Activated T-cell treated with anti-CD3 and anti-CD28 coated beads, Interleukin-2, amount 50 U/mL, for 72 hours (primary cell): ENCODE data around the gene CTSD. TPM values are rescaled to one million over a fixed set of nuclear protein-coding genes. Genes with fewer than 3 reads are reported as not detected.

Experiments
- ATAC-seq, 2 donors: fragments of 150-1000 bp; cut with Tn5 transposase; replicated peaks in 1 of 2; 2 replicates each; pipeline ENCODE4 v1.10.0; 2021; ENCODE audit warnings: moderate library complexity in 2 of 2, mild to moderate bottlenecking in 1 of 2
- DNase-seq, 2 donors: peaks; one replicate each; pipeline ENCODE4 v3.0.0; 2021 to 2022; ENCODE audit warnings: mixed read lengths in 1 of 2
- H3K27ac Mint-ChIP-seq: one replicate; pipeline ENCODE4 v1.8.0; 2022; ENCODE audit warnings: mild to moderate bottlenecking, moderate library complexity, mixed read lengths
- H3K27me3 Mint-ChIP-seq: one replicate; pipeline ENCODE4 v1.8.0; 2022; ENCODE audit warnings: low read depth, mixed read lengths
- H3K36me3 Mint-ChIP-seq, 2 donors: one replicate each; pipeline ENCODE4 v1.8.0; 2022; ENCODE audit warnings: mixed read lengths in 2 of 2, mild to moderate bottlenecking in 1 of 2; ENCODE audit not compliant: insufficient read depth in 2 of 2
- H3K4me1 Mint-ChIP-seq: one replicate; pipeline ENCODE4 v1.8.0; 2022; ENCODE audit warnings: low read depth, mixed read lengths
- H3K4me3 Mint-ChIP-seq, 2 donors: one replicate each; pipeline ENCODE4 v1.8.0; 2022; ENCODE audit warnings: mild to moderate bottlenecking in 2 of 2, mixed read lengths in 2 of 2, moderate library complexity in 2 of 2
- H3K9me3 Mint-ChIP-seq, 2 donors: one replicate each; pipeline ENCODE4 v1.8.0; 2022; ENCODE audit warnings: mixed read lengths in 2 of 2
- total RNA-seq, 2 donors: library from RNA; stranded (reverse); gene quantifications; one replicate each; pipeline ENCODE4 v1.2.3, GENCODE V29; 2022

The CTSD gene
- total RNA-seq, 2 donors from 2014 or later = 56.2 to 66.9 TPM

DNA sequence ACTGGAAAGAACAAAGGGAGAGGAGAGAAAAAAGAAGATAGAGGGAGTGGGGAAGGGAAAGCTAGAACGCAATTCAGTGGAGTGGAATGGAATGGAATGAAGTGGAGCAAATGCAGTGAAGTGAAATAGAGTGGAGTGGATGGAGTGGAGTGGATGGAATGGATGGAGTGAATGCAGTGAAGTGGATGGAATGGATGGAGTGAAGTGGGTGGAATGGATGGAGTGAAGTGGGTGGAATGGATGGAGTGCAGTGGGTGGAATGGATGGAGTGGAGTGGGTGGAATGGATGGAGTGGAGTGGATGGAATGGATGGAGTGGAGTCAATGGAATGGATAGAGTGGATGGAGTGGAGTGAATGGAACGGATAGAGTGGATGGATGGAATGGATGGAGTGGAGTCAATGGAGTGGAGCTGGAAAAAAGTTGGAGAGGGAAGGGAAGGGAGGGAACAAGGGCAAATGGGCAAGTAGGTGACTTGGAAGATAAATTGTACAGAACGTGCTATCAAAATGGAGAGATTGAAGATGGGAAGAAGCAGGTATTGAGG, 27.2 kb downstream of the CTSD start:
- H3K9me3 Mint-ChIP-seq = peaks cover 13 to 19% of the 10 kb centered on the region in 2 donors
- peaks cover 8% of the 10 kb centered on the region for H3K27me3 Mint-ChIP-seq
- H3K36me3 Mint-ChIP-seq = peaks cover 14 to 20% of the 10 kb centered on the region in 2 donors
- ATAC-seq = no peak
- no peak overlapping the region for H3K4me3 Mint-ChIP-seq
- no peak for DNase-seq
- H3K4me1 Mint-ChIP-seq = peaks cover 11% of the 10 kb centered on the region
- no peak overlapping the region for H3K27ac Mint-ChIP-seq

DNA sequence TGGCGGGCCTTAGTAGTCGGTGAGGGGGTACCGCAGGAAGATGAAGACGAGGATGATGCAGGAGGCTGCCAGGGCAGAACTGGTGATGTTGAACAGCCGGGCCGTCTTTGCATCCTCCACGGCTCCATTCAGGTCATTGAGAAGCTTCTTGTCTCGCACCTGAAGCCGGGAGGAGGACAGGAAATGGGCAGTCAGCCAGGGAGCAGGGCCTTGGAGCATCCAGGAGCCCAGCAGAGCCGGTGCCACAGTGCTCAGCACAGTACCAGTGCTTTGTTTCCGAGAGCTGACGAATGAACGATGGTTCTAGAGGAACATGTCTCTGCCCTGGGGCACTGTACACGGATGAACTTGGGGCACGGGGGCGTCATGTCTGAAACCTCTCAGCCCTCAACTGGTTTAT, 28.5 kb downstream of the CTSD start:
- ATAC-seq = no peak
- Mint-ChIP-seq H3K27me3 (peaks cover 12% of the 10 kb centered on the region), H3K4me3 (no peak overlapping the region), H3K27ac (no peak overlapping the region), H3K4me1 (peaks cover 13% of the 10 kb centered on the region), H3K36me3 (peaks cover 17 to 20% of the 10 kb centered on the region in 2 donors), H3K9me3 (peaks cover 19 to 26% of the 10 kb centered on the region in 2 donors)
- no peak for DNase-seq

DNA sequence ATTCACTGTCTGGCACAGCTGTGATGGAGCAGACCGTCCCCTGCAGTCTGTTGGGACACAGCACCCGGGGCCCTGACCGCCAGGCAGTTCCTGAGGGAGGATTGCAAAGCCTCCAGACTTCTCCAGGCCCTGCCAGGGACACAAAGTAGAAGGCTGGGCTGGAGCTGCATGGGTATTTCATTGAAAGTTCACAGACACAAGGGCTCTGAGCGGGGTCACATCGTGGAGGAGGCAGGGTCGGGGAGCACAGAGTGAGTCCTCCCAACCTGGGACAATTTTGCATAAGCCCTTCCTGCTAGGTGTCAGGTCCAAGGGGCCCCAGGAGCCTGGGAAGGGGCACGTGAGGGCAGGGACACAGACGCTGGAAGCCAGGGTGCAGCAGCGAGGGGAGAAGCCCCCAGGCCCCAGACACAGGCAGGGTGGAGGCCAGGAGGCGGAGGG, 29.1 kb downstream of the CTSD start:
- Mint-ChIP-seq H3K4me1 (peaks cover 19% of the 10 kb centered on the region), H3K36me3 (peaks cover 17 to 20% of the 10 kb centered on the region in 2 donors), H3K4me3 (no peak overlapping the region), H3K9me3 (peaks cover 19 to 26% of the 10 kb centered on the region in 2 donors), H3K27me3 (peaks cover 12% of the 10 kb centered on the region), H3K27ac (no peak overlapping the region)
- DNase-seq (no peak), ATAC-seq (no peak)

DNA sequence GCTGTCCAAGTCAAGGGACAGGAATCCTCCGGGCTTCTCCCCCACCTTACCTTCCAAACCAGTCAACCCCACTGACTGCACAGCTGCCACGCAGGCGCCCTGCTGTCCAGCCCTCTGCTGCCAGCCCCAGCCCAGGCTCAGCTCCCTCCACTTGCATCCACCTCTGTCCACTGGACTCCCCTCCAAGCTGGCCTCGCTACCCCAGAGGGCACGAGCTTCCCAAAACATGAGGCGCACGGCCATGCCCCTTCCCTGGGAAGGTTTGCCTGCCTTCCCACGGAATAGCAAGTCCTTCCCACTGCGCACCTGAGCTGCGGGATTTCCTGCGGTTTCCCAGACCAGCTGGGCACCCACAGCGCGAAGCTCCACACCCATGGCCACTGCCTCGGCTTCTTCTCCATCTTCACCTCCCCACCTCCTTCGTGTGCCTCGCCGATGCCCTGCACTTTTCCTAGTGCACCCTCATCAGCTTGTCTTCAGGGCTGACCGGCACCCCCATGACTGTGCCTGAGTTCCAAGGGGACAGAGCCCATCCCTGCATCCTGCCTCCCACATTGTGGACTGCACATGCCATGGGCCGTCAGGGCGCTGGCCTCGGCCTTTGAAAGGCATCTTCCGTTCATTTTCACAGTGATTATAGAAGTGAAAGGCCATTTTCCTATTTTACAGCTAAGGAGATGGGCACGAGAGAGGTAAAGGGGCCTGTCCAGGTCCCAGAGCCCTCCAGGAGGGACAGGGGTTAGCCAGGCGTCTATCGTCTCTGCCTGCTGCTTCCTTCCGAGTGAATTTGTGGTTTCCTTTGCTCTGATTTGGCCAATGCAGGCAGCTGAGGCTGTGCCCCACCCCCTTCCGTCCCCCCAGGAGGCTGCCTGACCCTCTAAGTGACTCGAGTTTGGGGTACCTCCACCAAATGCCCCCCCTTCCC, 29.7 kb downstream of the CTSD start:
- Mint-ChIP-seq H3K9me3 (peaks cover 19 to 26% of the 10 kb centered on the region in 2 donors), H3K27me3 (peaks cover 12% of the 10 kb centered on the region), H3K36me3 (peaks cover 17 to 20% of the 10 kb centered on the region in 2 donors), H3K27ac (no peak overlapping the region), H3K4me1 (peaks cover 26% of the 10 kb centered on the region), H3K4me3 (no peak overlapping the region)
- ATAC-seq (no peak), DNase-seq (no peak)

DNA sequence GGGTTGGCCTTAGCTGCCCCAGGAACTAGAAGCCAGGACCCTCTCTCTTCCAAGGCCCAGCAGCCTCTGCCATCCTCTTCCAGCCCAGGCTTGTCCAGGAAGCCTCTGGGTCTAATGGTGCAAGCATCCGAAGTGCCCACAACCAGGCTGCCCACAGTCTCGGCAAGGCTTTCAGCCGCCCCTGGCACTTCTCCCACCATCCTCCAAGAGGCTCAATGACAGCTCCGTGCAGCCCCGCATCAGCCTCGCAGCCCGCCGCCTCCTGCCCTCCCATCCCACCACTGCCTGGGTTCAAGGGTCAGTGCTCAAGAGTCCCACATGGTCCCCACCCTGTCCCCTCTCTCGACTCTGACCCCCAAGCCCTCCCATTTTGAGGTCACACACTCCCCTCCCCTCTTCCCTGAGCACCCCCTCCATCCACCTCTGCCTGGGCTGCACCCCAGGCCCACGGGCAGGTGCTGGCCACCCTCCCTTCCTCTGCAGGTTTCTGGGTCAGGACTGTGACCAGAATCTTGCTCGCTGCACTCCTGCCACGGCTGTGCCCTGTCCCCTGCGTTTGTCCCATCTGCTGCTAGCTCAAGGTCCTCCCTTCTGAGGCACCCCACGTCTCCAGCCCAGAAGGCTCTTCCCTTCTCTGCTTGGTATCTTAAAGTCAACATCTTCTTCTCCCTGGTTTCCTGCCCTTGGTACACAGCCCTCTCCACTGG, 30.6 kb downstream of the CTSD start:
- Mint-ChIP-seq H3K9me3 (peaks cover 19 to 26% of the 10 kb centered on the region in 2 donors), H3K4me1 (peaks cover 34% of the 10 kb centered on the region), H3K4me3 (no peak overlapping the region), H3K36me3 (peaks cover 17 to 20% of the 10 kb centered on the region in 2 donors), H3K27ac (no peak overlapping the region), H3K27me3 (peaks cover 12% of the 10 kb centered on the region)
- ATAC-seq (no peak), DNase-seq (no peak)

DNA sequence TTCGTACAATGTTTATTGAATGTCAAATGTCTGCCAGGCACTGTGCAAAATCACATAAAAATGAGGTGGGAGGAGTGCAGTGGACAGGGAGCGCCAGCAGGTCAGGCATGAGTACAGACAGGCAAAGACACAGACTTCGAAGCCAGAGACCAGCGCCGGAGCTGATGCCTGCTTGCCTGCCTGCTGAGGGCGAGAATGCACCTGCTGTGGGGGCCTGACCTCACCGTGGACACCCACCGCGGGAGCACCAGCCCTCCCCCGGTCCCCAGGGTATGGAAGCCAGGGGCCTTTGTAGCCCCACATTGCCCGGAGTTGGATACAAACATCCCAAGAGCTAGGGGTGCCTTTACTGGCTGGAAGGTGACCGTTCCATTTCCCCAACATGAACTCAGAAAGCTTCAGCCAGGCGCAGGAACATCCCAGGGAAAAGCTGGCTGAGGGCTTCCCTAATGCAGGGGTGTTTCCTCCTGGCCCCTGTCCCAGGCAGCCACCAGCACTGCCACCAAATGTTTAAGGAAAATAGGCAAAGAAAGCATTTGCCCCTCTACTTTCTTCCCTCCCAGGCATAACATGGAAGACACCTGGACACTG, 31.2 kb downstream of the CTSD start:
- Mint-ChIP-seq H3K27ac (no peak overlapping the region), H3K27me3 (peaks cover 12% of the 10 kb centered on the region), H3K9me3 (peaks cover 19 to 21% of the 10 kb centered on the region in 2 donors), H3K36me3 (peaks cover 16 to 17% of the 10 kb centered on the region in 2 donors), H3K4me3 (no peak overlapping the region), H3K4me1 (peaks cover 41% of the 10 kb centered on the region)
- ATAC-seq = no peak
- no peak for DNase-seq

DNA sequence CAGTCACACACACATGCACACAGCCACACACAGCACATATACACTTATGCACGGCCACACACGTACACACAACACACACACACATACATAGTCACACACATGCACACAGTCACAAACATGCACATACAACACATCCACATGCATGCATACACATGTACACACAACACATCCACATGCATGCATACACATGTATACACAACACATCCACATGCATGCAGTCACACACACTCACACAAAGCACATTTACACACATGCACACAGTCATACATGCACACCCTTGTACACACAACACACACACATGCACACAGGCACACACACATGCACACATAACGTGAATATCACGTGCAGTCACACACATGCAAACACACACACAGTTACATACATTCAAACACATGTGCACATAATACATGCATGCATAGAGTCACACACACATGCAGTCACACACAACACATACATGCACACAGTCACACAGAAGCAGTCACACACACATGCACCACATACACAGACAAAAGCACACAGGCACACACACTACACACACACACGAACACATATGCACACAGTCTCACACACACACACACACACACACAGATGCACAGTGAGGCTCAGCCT, 32.2 kb downstream of the CTSD start:
- Mint-ChIP-seq H3K4me1 (peaks cover 46% of the 10 kb centered on the region), H3K4me3 (no peak overlapping the region), H3K9me3 (peaks cover 15 to 18% of the 10 kb centered on the region in 2 donors), H3K27ac (no peak overlapping the region), H3K27me3 (peaks cover 12% of the 10 kb centered on the region), H3K36me3 (peaks cover 12 to 13% of the 10 kb centered on the region in 2 donors)
- DNase-seq (no peak), ATAC-seq (no peak)

DNA sequence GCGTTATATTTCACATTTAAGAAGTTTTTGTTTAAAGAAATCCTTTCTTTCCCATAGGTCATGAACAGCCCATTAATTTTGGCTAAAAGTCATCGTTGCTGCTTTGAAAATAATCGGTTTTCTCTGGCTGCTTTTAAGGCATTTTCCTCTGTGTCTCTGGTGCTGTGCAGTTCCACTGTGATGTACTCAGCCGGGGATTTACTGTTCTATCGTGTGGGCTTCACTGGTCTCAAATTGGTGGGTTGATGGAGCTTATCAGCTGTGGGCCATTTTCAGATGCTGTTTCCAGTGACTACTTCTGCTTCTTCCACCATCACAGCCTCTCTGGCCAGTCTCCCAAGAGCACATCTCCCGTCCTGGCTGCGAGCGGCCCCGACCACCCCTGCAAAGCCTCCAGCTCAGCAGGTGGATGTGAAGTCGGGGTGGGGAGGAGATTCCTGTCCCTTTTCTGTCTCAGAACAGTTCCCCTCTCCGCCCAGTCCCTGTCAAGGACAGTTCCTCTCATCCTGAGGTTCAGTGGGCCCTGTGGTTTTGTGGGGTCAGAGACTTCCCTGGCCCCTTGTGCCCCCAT, 33.6 kb downstream of the CTSD start:
- DNase-seq = no peak
- peaks cover 9 to 10% of the 10 kb centered on the region in 2 donors for H3K9me3 Mint-ChIP-seq
- peaks cover 12% of the 10 kb centered on the region for H3K27me3 Mint-ChIP-seq
- no peak overlapping the region for H3K27ac Mint-ChIP-seq
- peaks cover 0 to 5% of the 10 kb centered on the region in 2 donors for H3K36me3 Mint-ChIP-seq
- ATAC-seq = no peak
- no peak overlapping the region for H3K4me3 Mint-ChIP-seq
- peaks cover 46% of the 10 kb centered on the region for H3K4me1 Mint-ChIP-seq

DNA sequence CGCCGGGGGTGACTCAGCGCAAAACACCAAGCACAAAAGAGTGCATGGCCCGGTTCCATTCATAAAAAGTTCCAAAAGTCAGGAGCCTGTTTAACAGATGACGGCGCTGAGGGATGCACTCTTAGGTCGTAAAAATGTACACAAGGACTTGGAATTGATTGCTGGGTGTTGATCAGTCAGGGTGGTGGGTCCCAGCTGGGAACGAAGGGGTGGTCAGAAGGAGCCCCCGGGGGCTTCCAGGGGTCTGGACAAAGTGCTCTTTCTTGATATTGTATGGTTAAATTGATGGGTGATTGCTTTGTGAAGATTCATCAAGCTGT, 34.1 kb downstream of the CTSD start:
- Mint-ChIP-seq H3K4me3 (peak overlapping the region in 1 of 2 donors; percentile 56), H3K9me3 (peaks cover 9 to 10% of the 10 kb centered on the region in 2 donors), H3K27me3 (peaks cover 14% of the 10 kb centered on the region), H3K36me3 (peaks cover 0 to 5% of the 10 kb centered on the region in 2 donors), H3K27ac (no peak overlapping the region), H3K4me1 (peaks cover 46% of the 10 kb centered on the region)
- DNase-seq (no peak), ATAC-seq (peak in 1 of 2 donors; percentile 6)

DNA sequence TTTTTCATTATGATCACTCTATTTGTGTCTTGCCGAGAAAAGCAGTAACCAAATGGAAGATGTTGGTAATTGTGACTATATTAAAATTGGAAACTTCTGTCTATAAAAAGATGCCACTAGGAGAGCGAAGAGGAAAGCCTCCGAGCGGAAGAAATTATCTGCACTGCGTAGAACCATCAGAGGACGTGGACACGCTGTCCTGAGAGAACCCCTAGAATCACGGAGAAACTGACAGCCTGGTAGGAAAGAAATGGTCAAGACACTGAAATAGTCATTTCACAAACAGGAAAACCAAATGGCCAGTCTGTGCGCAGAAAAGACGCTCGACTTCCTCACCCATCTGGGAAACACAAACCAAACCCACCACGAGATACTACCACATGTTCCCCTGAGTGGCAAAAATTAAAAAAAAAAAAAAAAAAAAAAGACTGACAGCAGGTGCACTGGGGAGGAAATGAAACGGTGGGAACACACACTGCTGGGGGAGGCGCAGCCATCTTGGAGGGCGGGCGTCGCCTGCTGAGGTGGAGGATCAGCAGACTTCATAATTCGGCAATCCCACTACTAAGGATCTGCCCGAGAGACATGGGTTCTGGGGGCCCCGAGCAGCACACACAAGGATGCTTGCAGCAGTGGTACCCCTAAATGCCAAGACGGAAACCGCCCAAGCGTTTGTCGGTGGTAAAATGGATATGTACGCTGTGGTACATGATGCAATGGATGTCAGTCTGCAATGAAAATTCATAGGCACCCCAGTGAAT, 34.6 kb downstream of the CTSD start:
- Mint-ChIP-seq H3K4me1 (peaks cover 42% of the 10 kb centered on the region), H3K27me3 (peaks cover 17% of the 10 kb centered on the region), H3K4me3 (peak overlapping the region; percentile 56 to 83), H3K9me3 (peaks cover 9 to 10% of the 10 kb centered on the region in 2 donors), H3K27ac (peak overlapping the region; percentile 88), H3K36me3 (peaks cover 0 to 5% of the 10 kb centered on the region in 2 donors)
- ATAC-seq (peak; percentile 68 to 69), DNase-seq (peak; percentile 22 to 31)

DNA sequence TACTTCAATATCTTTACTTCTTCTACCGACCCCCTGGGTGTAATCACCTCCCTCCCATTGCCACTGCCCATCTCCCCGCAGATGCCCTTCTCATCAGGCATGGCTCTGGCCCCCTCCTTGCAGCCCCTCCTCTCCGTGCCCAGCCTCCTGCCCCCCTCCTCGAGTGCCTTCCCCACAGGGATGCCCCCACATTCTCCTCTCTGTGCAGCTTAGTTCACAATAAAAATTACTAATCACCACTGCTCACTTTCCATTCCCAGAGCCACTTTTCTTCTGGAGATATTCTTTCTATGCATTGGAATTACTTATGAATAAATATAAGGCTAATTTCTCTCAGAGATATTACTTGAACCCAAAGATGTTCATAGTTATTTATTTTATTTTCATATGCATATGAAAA, 35.4 kb downstream of the CTSD start:
- peaks cover 0 to 5% of the 10 kb centered on the region in 2 donors for H3K36me3 Mint-ChIP-seq
- peaks cover 9 to 10% of the 10 kb centered on the region in 2 donors for H3K9me3 Mint-ChIP-seq
- DNase-seq = no peak
- peak overlapping the region; percentile 40 for H3K27ac Mint-ChIP-seq
- ATAC-seq = no peak
- H3K4me3 Mint-ChIP-seq = peak overlapping the region in 1 of 2 donors; percentile 56
- peaks cover 17% of the 10 kb centered on the region for H3K27me3 Mint-ChIP-seq
- H3K4me1 Mint-ChIP-seq = peaks cover 35% of the 10 kb centered on the region
